Measurements from ENCODE around the gene WDR45.

Gene WDR45

DNA sequence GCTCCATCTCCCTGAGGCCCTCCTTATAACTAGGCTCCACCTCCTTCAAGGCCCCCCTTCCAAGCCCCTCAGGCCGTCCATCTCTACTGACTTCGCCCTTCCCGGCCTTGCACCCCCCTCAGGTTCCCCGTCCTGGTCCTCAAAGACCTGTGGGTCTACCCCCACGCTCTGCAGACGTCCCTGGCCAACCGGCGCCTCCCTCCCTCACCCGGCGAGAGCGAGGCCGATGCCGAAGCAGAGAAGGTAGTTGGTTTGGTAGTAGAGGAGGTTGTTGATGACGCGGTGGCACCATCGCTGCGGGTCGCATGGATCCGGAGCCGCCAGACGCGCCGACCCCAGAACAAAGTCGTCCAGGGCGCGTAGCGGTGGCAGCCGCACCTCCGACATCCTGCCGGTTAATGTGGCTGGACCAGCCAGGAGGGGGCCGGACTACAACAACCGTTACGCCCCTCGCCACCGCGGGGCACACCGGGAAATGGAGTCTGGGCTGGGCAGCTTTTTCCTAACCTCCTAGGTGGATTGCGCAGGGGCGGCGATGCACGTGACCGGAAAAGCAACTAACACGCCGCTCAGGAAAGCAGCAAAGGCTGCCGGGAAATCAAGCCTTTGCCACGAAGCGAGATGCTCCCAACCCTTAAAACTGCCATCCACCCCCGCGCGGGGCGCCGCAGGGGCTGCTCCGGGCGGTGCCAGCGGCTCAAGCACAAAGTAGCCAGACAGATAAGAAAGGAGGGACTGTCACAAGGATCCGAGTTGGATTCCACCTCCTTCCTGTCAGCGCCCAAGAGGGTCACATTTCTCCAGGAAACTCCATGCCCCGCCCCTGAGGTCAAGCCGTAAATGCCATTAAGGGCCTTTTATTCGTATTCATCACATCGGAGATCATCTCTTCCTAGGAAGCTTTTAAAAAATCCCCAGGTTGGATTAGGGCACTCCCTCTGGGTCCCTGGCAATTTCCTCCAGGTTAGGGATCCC, 5.8 kb downstream of the WDR45 start, which contains the start of gene PRAF2:
Gene PRAF2 (minus strand): TSS at position 402 of the 975 bp plus-strand sequence. CDS start 15 bp downstream, at position 387.
- DNase-seq: peak; percentile 70

GRCh38 chrX:49072712-49073095, 7.0 kb downstream of the WDR45 start:
- DNase-seq: no peak

DNA sequence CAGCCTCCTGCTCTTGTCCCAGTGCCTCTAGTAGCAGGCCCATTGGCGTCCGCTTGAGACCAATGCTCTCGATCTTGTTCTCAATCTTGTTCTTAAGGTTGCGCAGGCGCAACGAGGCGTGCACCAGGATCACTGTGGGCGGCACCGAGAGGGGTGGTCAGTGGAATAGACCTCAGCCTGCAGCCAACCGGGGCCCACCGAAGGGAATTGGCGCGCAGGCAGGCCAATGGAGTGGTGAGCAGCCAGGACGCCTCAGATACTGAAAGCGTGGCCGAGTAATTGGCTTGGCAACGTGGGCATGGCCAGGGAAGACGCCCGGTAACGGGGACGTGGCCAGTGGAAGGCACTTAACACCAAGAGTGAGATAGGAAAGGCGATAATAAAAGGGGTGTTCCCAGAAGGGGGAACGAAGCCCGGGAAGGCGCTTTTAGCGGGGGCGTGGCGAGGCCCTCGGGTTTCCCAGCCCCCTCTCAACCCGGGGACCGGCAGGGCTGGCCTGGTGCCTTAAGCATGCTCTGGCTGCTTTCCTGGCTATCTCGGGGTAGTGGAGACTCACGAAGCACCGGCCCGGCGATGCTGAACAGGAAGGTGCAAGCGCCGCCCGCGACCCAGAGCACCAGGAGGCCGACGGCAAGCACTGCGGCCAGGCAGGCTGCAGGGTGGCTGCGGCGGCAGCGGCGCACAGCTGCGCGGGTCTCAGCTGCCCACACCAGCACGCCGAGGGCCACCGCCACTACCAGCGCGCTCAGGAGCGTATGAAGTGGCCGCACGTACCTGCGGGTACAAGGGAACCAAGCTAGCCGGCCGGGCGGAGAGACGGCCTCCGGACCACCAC, 7.6 kb downstream of the WDR45 start:
- DNase-seq: no peak

DNA sequence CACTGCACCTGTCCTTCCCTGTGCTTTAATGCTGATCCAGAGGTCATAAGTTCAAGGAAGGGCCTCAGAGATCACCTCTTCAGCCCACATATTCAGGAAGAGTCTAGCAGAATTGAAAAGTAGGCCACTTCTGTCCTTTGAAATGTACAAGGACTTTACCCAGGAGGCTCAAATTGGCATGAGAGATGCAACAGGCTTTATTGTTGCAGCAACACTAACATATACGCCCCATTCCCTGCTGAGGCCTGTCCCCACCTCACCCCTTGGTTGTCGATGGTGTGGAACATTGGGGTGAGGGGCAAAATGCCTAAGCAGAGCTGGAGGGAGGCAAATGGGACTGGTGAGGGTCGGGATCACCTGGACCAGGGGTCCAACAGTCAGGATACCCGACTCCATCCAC, 8.7 kb downstream of the WDR45 start:
- DNase-seq: no peak

- no peak for DNase-seq
Measured at GRCh38 chrX:49069038-49069437, 10.6 kb downstream of the WDR45 start.

GRCh38 chrX:49067285-49068120, 12.2 kb downstream of the WDR45 start:
- no peak for DNase-seq

DNA sequence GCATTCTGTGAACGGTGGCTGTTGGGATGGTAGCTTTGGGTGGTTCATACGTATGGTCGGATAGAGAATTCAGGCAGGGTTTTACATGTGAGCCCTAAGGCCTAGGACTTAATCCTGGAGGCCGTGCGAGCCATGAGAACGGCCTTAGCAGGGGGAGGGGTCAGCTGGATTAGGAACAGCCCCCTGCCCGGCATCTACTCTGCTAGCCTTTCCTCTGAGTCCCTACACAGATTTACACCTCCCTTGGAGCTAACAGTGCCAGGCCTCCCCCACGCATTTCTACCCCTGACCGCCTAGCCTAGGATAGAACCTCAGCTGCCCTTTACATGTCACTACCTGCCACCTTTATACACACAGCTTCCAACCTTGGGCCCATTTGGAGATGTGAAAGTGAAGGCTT, 13.0 kb downstream of the WDR45 start:
- DNase-seq: no peak

- DNase-seq: no peak
Measured at GRCh38 chrX:49066278-49066677, 13.4 kb downstream of the WDR45 start.

DNA sequence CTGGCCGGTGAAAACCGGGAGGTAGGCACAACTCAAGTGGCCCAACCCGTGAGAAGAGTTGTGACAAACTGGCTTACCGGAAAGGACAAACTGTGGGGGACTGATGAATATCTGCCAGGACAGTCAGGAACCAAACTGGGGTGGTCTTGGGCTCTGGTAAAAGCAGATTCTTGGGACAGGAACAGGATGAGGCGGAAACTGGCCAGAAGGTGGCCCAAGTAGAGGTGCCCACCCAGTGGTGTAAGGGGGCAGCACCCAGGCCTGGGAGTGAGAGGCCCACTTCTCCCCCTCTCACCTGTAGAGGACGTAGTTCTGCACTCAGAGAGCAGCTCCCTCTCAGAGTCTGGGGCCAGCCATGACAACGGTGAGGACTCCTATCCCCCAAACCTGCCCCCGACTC, 15.0 kb downstream of the WDR45 start:
- DNase-seq: no peak

- DNase-seq: no peak
Measured at GRCh38 chrX:49064303-49064702, 15.4 kb downstream of the WDR45 start.

GRCh38 chrX:49063715-49064114, 16.0 kb downstream of the WDR45 start:
- DNase-seq: no peak

GRCh38 chrX:49061916-49062315, 17.8 kb downstream of the WDR45 start:
- DNase-seq: no peak

DNA sequence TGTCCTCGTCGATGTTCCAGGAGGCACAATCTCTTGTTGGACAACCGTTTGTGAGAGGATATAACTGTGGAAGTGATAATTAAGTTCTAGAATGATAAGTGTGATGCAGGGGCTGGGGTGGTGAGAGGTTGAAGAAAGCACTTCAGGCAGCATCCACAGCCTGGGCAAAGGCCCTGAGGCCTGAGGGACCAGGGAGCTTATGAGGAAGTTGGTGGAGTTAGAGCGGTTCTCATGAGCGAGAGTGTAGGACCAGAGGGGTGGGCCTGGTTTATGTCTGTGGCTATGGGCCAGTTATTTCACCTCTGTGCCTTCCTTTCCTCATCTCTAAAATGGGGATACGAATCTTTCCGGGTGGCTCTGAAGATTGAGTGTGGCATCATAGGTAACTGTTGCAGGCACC, 18.2 kb downstream of the WDR45 start:
- no peak for DNase-seq

- no peak for DNase-seq
Measured at GRCh38 chrX:49060914-49061313, 18.8 kb downstream of the WDR45 start.

DNA sequence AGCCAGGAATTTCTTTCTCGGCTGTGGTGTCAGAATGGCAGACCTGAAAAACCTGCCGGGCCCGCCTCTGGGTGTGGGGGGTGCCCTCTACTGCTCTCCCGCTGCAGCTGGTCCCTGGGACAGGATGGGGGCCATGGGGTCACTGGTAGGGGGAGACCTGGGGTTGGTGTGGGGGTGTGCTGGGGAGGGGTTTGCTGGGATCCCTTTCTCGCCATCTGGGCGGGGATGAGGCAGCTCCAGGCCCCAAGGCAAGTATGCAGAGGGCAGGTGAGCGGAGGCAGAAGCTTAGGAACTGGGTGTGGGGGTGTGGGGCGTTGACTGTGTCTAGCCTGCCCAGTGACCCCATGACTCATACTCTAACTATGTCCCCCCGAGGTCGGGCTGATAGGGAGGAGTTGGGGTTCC, 20.0 kb downstream of the WDR45 start:
- DNase-seq: no peak

GRCh38 chrX:49059201-49059600, 20.5 kb downstream of the WDR45 start:
- DNase-seq: no peak

DNA sequence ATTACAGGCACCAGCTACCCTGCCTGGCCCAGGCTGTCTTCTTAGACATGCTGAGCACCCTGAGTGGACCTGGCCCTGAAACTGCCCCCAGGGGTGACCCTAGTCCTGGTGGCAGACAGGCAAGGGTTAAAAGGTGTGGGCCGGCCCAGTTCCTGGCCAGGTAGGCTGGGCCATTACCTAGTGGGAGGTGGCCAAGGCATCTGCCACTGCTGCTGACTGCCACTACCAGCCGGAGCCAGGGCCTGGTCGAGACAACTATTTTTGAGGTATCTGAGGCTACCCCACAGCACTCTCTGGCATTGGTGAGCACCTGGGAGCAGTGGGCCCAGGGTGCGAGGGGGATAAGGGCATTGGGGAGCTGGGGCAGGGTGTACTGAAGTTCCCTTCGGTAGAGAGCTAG, 20.9 kb downstream of the WDR45 start, which contains the start of gene CCDC120:
Gene CCDC120 (plus strand): TSS at position 206 of the 400 bp plus-strand sequence. CDS start 3,043 bp downstream, outside the sequence.
- DNase-seq: no peak

DNA sequence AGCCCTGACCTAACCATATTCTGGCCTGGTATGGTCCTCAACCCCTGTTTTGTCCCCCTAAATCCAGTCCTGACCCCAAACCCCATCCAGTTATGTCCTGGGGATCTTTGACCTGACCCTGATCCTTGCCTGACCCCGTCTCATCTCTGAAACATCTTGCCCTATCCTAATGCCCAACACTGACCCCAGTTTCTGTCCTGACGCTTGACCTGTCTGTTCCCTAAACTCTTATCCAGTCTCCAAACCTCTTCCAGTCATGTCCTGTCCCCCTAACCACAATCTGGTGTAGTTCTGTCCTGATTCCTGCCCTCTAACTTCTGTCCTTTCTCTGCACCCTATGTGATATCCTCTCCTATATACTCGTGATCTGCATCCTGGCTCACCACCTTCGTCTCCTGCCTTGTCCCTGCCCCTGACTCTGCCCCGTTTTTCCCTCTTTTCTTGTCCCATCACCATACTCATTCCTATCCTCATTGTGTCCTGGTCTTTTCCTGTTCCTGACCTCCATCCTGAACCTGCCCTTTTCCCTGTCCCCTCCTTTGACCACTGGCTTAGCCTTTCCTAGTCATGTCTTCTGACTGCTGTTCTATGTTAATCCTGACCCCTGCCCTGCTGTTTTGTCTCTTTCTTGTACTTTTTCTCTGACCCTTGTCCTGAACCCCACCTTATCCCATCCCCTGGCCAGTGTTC, 25.5 kb downstream of the WDR45 start:
- DNase-seq: no peak

GRCh38 chrX:49053223-49054072, 26.2 kb downstream of the WDR45 start:
- peak; percentile 36 for DNase-seq

- DNase-seq: no peak
Measured at GRCh38 chrX:49043987-49044281, 35.8 kb downstream of the WDR45 start.
